ENCODE results near the gene P2RY14.

DNA sequence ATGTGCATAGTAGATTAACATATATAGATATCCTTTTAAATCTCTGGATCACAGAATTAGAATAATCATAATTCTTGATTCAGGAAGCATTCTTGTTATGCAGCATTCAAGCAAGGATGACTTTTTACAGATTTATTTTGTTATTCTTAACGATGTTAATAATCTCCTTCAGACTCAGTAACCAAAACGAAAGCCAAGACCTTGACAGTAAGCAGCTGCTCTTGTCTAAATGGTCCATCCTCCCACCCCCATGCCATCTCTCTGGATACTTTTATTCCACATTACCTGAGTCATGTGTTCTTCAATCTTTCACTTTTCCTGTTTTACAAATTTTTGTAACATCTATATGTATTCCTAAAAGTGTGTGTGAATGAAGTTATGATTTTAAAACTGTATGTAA is 42.0 kb downstream of the P2RY14 start:
- TF ChIP-seq POLR2A (IDR thresholded peaks at IDR 0.05): no peak
- TF ChIP-seq, protein P1, sequence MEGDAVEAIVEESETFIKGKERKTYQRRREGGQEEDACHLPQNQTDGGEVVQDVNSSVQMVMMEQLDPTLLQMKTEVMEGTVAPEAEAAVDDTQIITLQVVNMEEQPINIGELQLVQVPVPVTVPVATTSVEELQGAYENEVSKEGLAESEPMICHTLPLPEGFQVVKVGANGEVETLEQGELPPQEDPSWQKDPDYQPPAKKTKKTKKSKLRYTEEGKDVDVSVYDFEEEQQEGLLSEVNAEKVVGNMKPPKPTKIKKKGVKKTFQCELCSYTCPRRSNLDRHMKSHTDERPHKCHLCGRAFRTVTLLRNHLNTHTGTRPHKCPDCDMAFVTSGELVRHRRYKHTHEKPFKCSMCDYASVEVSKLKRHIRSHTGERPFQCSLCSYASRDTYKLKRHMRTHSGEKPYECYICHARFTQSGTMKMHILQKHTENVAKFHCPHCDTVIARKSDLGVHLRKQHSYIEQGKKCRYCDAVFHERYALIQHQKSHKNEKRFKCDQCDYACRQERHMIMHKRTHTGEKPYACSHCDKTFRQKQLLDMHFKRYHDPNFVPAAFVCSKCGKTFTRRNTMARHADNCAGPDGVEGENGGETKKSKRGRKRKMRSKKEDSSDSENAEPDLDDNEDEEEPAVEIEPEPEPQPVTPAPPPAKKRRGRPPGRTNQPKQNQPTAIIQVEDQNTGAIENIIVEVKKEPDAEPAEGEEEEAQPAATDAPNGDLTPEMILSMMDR (IDR thresholded peaks at IDR 0.05): no peak
